ENCODE results near the gene TACR1. TPM values are rescaled to one million over a fixed set of nuclear protein-coding genes. Genes with fewer than 3 reads are reported as not detected.

Gene TACR1
- total and polyA plus RNA-seq, 2 of the 4 experiments (the other 2 are of a cell fraction): under 0.01 to 0.09 TPM

DNA sequence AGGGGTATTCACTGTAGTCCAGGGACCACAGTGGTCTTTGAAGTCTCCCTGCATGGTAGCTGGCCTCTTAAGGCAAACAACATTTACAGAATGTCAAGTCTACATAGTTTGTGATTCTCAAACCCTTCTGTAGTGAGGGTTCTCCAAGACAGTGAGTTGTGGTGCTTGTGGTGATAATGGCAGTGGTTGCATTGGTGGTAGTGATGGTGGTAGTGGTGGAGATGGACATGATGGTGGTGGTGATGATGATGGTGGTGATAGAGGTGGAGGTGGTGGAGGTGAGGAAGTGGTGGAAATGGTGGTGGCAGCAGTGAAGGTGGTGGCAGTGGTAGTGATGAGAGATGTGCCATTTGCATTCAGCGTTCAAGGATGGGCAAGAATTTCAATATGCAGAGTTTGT lies 104.9 kb downstream of the TACR1 start:
- ChIA-PET CTCF (no interaction called here), POLR2A (ENCODE audit: unreplicated experiment) (interaction anchor here (0.6 kb wide), 1 partner anchor 247 kb away, joined by 3 read pairs; no protein-coding TSS in a partner anchor)
- Histone ChIP-seq H4K8ac (ENCODE audit: low read depth in 2 of 2, low read length in 2 of 2) (no peak overlapping the region), H2AK5ac (ENCODE audit: low read depth, low read length) (no peak overlapping the region), H4K5ac (ENCODE audit: low read depth, low read length) (no peak overlapping the region), H3K27ac (ENCODE audit: insufficient read depth, low read length) (no peak overlapping the region), H3K36me3 (ENCODE audit: control insufficient read depth, insufficient read depth, low read length) (no peaks in the 10 kb centered on the region), H3K14ac (replicated peaks; ENCODE audit: low read depth, low read length) (no peak overlapping the region), H2BK20ac (ENCODE audit: low read depth, low read length) (no peak overlapping the region), H3K4me1 (ENCODE audit: control insufficient read depth, insufficient read depth, low read length) (no peaks in the 10 kb centered on the region), H3K27me3 (ENCODE audit: control insufficient read depth, insufficient read depth, low read length) (peaks cover 2% of the 10 kb centered on the region; the same call in 1 of the 2 replicates), H2BK15ac (ENCODE audit: low read depth, low read length) (no peak overlapping the region), H2BK5ac (ENCODE audit: low read depth, low read length, poor library complexity, severe bottlenecking) (no peak overlapping the region), H3K4ac (ENCODE audit: low read depth, low read length) (no peak overlapping the region), H3K56ac (ENCODE audit: extremely low read depth, insufficient read depth, low read length) (no peak overlapping the region), H4K20me1 (ENCODE audit: insufficient read depth, low read length) (no peaks in the 10 kb centered on the region), H3K18ac (ENCODE audit: low read depth, low read length) (no peak overlapping the region), H2AFZ (replicated peaks; ENCODE audit: low read length, poor library complexity) (no peak overlapping the region), H3K4me3 (ENCODE audit: insufficient read depth, low read depth, low read length) (no peak overlapping the region), H2BK120ac (ENCODE audit: low read depth, low read length) (no peak overlapping the region), H3K4me2 (ENCODE audit: low read depth, low read length) (no peak overlapping the region), H3K79me1 (ENCODE audit: low read depth in 1 of 2, low read length in 2 of 2) (no peaks in the 10 kb centered on the region), H3K9me1 (ENCODE audit: insufficient read depth, low read length) (peaks cover 3% of the 10 kb centered on the region; the same call in 1 of the 2 replicates), H2AK9ac (replicated peaks; ENCODE audit: low read depth, low read length, poor library complexity) (no peak overlapping the region), H3K23ac (ENCODE audit: low read depth, low read length) (no peak overlapping the region), H4K91ac (ENCODE audit: insufficient read depth, low read depth, low read length) (no peak overlapping the region), H3K9ac (ENCODE audit: low read depth, low read length) (no peak overlapping the region), H3K9me3 (ENCODE audit: control insufficient read depth, insufficient read depth, low read length) (no peaks in the 10 kb centered on the region)
- TF ChIP-seq RCOR1 (IDR thresholded peaks at IDR 0.05; ENCODE audit: insufficient replicate concordance, low read length): no peak
- no peak for TF ChIP-seq RFX5 (IDR thresholded peaks at IDR 0.05; ENCODE audit: low read depth, low read length)
- TF ChIP-seq, protein P1, sequence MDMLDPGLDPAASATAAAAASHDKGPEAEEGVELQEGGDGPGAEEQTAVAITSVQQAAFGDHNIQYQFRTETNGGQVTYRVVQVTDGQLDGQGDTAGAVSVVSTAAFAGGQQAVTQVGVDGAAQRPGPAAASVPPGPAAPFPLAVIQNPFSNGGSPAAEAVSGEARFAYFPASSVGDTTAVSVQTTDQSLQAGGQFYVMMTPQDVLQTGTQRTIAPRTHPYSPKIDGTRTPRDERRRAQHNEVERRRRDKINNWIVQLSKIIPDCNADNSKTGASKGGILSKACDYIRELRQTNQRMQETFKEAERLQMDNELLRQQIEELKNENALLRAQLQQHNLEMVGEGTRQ (IDR thresholded peaks at IDR 0.05; ENCODE audit: low read depth, low read length): no peak
- TF ChIP-seq FOS (IDR thresholded peaks at IDR 0.05; ENCODE audit: low read depth, low read length): no peak
- TF ChIP-seq SMC3 (IDR thresholded peaks at IDR 0.05; ENCODE audit: low read depth, low read length): no peak
- TF ChIP-seq POLR2A (IDR thresholded peaks at IDR 0.05; ENCODE audit: low read depth, low read length): no peak
- no peak for TF ChIP-seq MAZ (IDR thresholded peaks at IDR 0.05; ENCODE audit: borderline replicate concordance, low read depth, low read length)
- TF ChIP-seq CTCF (conservative IDR thresholded peaks at IDR 0.05; ENCODE audit: low read depth, low read length): no peak
- TF ChIP-seq MXI1 (IDR thresholded peaks at IDR 0.05; ENCODE audit: borderline replicate concordance, low read depth, low read length): no peak
- no peak for TF ChIP-seq NFE2L2 (IDR thresholded peaks at IDR 0.05; ENCODE audit: low read depth, low read length)
- no peak for TF ChIP-seq RAD21 (IDR thresholded peaks at IDR 0.05; ENCODE audit: low read length)
- TF ChIP-seq CHD1 (IDR thresholded peaks at IDR 0.05; ENCODE audit: low read depth, low read length): no peak
- no peak for TF ChIP-seq MAFK (IDR thresholded peaks at IDR 0.05; ENCODE audit: low read depth, low read length)
- no peak for TF ChIP-seq CEBPB (IDR thresholded peaks at IDR 0.05; ENCODE audit: low read depth, low read length)
- TF ChIP-seq BHLHE40 (IDR thresholded peaks at IDR 0.05; ENCODE audit: low read depth, low read length): no peak
- WGBS, 2 experiments (ENCODE audit: extremely low coverage in 2 of 2, insufficient read length in 1 of 2): no CpG with 5 or more reads among the region's 1 CpG
- in situ Hi-C loops (cut with MboI; ENCODE audit: low sequenced_read_pairs): no loop called here
- no peak for ATAC-seq (ENCODE audit: low read depth)
- no TSS peak for BruUV-seq (replicated peaks)
- no peak for DNase-seq
- intact Hi-C loops (cut with micrococcal nuclease): loop anchor here (10.0 kb wide), 1 partner anchor 310 kb away; no protein-coding TSS in a partner anchor
- dilution Hi-C loops (cut with HindIII; ENCODE audit: low sequenced_read_pairs, unreplicated experiment): no loop called here
